ENCODE data around the gene DERA. TPM values are rescaled to one million over a fixed set of nuclear protein-coding genes. Genes with fewer than 3 reads are reported as not detected.

Gene DERA
- total RNA-seq, 1 experiment from 2014 or later: 40.8 TPM

- Mint-ChIP-seq H3K9me3 (ENCODE audit: unreplicated experiment) (no peaks in the 10 kb centered on the region), H3K27ac (ENCODE audit: low read depth, unreplicated experiment) (no peak overlapping the region), H3K27me3 (ENCODE audit: insufficient read depth, unreplicated experiment) (no peaks in the 10 kb centered on the region), H3K4me1 (ENCODE audit: insufficient read depth, unreplicated experiment) (no peaks in the 10 kb centered on the region), H3K4me3 (ENCODE audit: unreplicated experiment) (no peak overlapping the region), H3K36me3 (ENCODE audit: insufficient read depth, unreplicated experiment) (no peaks in the 10 kb centered on the region)
- DNase-seq (ENCODE audit: unreplicated experiment): no peak
- BruUV-seq (replicated peaks): no TSS peak
- POLR2A ChIA-PET: interaction anchor here (1.0 kb wide), 1 partner anchor 10 kb away, joined by 4 read pairs; no protein-coding TSS in a partner anchor
- TF ChIP-seq CTCF (IDR thresholded peaks at IDR 0.05; ENCODE audit: unreplicated experiment): no peak
- CTCF ChIA-PET: interaction anchor here (0.6 to 1.7 kb wide), 4 partner anchors 30 to 343 kb away, joined by 3 to 8 read pairs (median 4); no protein-coding TSS in a partner anchor
- intact Hi-C loops (cut with micrococcal nuclease): no loop called here
Measured at GRCh38 chr12:15875863-15876262, 35.3 kb upstream of the DERA start.

- no peak for TF ChIP-seq CTCF (IDR thresholded peaks at IDR 0.05; ENCODE audit: unreplicated experiment)
- H3K4me3 Mint-ChIP-seq (ENCODE audit: unreplicated experiment): no peak overlapping the region
- CTCF ChIA-PET: no interaction called here
- H3K9me3 Mint-ChIP-seq (ENCODE audit: unreplicated experiment): no peaks in the 10 kb centered on the region
- no peak overlapping the region for H3K27ac Mint-ChIP-seq (ENCODE audit: low read depth, unreplicated experiment)
- no peak for DNase-seq (ENCODE audit: unreplicated experiment)
- POLR2A ChIA-PET: interaction anchor here (0.6 kb wide), 1 partner anchor 8 kb away, joined by 4 read pairs; no protein-coding TSS in a partner anchor
- intact Hi-C loops (cut with micrococcal nuclease): no loop called here
- H3K27me3 Mint-ChIP-seq (ENCODE audit: insufficient read depth, unreplicated experiment): no peaks in the 10 kb centered on the region
- BruUV-seq (replicated peaks): no TSS peak
- peaks cover 9% of the 10 kb centered on the region for H3K4me1 Mint-ChIP-seq (ENCODE audit: insufficient read depth, unreplicated experiment)
- H3K36me3 Mint-ChIP-seq (ENCODE audit: insufficient read depth, unreplicated experiment): peaks cover 9% of the 10 kb centered on the region
Measured at GRCh38 chr12:15879413-15879812, 31.7 kb upstream of the DERA start.

- Mint-ChIP-seq H3K9me3 (ENCODE audit: unreplicated experiment) (no peaks in the 10 kb centered on the region), H3K27ac (ENCODE audit: low read depth, unreplicated experiment) (peak overlapping the region; percentile 37), H3K27me3 (ENCODE audit: insufficient read depth, unreplicated experiment) (no peaks in the 10 kb centered on the region), H3K4me3 (ENCODE audit: unreplicated experiment) (peak overlapping the region; percentile 54), H3K4me1 (ENCODE audit: insufficient read depth, unreplicated experiment) (peaks cover 14% of the 10 kb centered on the region), H3K36me3 (ENCODE audit: insufficient read depth, unreplicated experiment) (peaks cover 22% of the 10 kb centered on the region)
- intact Hi-C loops (cut with micrococcal nuclease): no loop called here
- ChIA-PET POLR2A (interaction anchor here (0.8 kb wide), 1 partner anchor 108 kb away, joined by 3 read pairs; no protein-coding TSS in a partner anchor), CTCF (no interaction called here)
- no peak for TF ChIP-seq CTCF (IDR thresholded peaks at IDR 0.05; ENCODE audit: unreplicated experiment)
- no peak for DNase-seq (ENCODE audit: unreplicated experiment)
- no TSS peak for BruUV-seq (replicated peaks)
Measured at GRCh38 chr12:15880721-15881120, 30.4 kb upstream of the DERA start.

GRCh38 chr12:15882118-15882971, 28.8 kb upstream of the DERA start, which contains the start of gene STRAP:
STRAP (plus strand) TSS chr12:15882387; CDS start chr12:15882708, 321 bp downstream.
- CTCF ChIA-PET: interaction anchor here (0.6 to 2.5 kb wide), 8 partner anchors 16 to 356 kb away, joined by 3 to 19 read pairs (median 4); no protein-coding TSS in a partner anchor
- Mint-ChIP-seq H3K4me1 (ENCODE audit: insufficient read depth, unreplicated experiment) (peaks cover 26% of the 10 kb centered on the region), H3K27me3 (ENCODE audit: insufficient read depth, unreplicated experiment) (no peaks in the 10 kb centered on the region), H3K36me3 (ENCODE audit: insufficient read depth, unreplicated experiment) (peaks cover 38% of the 10 kb centered on the region), H3K9me3 (ENCODE audit: unreplicated experiment) (no peaks in the 10 kb centered on the region), H3K27ac (ENCODE audit: low read depth, unreplicated experiment) (peak within 1 kb of the TSS; percentile 95), H3K4me3 (ENCODE audit: unreplicated experiment) (peak within 1 kb of the TSS; percentile 92)
- intact Hi-C loops (cut with micrococcal nuclease): no loop called here
- no peak for TF ChIP-seq CTCF (IDR thresholded peaks at IDR 0.05; ENCODE audit: unreplicated experiment)
- BruUV-seq (replicated peaks): TSS peak; percentile 38
- POLR2A ChIA-PET: interaction anchor here (0.6 to 4.2 kb wide), 27 partner anchors 8 to 1107 kb away, joined by 3 to 71 read pairs (median 4); partner anchors contain the start of genes DERA, EPS8 and MGST1
- DNase-seq (ENCODE audit: unreplicated experiment): peak; percentile 96

Data from MCF 10A (cell line).